ACC112 (cell line): ENCODE results near the gene SMTN.

Source experiments
- H2AFZ ChIP-seq: fragments of 200-600 bp; sonication (generic); one replicate; pipeline ENCODE4 v1.6.0; 2017; ENCODE audit warnings: antibody characterized with exemption, low read length; ENCODE audit not compliant: unreplicated experiment
- H3K27ac ChIP-seq: fragments of 200-600 bp; sonication (generic); 2 replicates; pipeline ENCODE4 v1.5.1; 2014; ENCODE audit warnings: low read depth, mild to moderate bottlenecking, antibody characterized with exemption, low read length, moderate library complexity
- H3K27me3 ChIP-seq: fragments of 200-600 bp; sonication (generic); 2 replicates; pipeline ENCODE4 v1.6.1; 2014; ENCODE audit warnings: mild to moderate bottlenecking, antibody characterized with exemption, low read length, moderate library complexity, mixed read lengths; ENCODE audit not compliant: insufficient read depth
- H3K36me3 ChIP-seq: fragments of 200-600 bp; sonication (generic); 2 replicates; pipeline ENCODE4 v1.6.1; 2016; ENCODE audit warnings: mild to moderate bottlenecking, antibody characterized with exemption, low read length, moderate library complexity, mixed read lengths; ENCODE audit not compliant: insufficient read depth
- H3K4me1 ChIP-seq: fragments of 200-600 bp; sonication (generic); one replicate; pipeline ENCODE4 v1.6.1; 2016; ENCODE audit warnings: low read length, mixed read lengths; ENCODE audit not compliant: insufficient read depth, unreplicated experiment, control insufficient read depth
- H3K4me3 ChIP-seq: fragments of 200-600 bp; sonication (generic); 2 replicates; pipeline ENCODE4 v1.5.1; 2014; ENCODE audit warnings: mild to moderate bottlenecking, low read depth, low read length
- H3K79me2 ChIP-seq: fragments of 200-600 bp; sonication (generic); one replicate; pipeline ENCODE4 v1.6.0; 2016; ENCODE audit warnings: low read length; ENCODE audit not compliant: control insufficient read depth, unreplicated experiment, insufficient read depth

The SMTN gene

DNA sequence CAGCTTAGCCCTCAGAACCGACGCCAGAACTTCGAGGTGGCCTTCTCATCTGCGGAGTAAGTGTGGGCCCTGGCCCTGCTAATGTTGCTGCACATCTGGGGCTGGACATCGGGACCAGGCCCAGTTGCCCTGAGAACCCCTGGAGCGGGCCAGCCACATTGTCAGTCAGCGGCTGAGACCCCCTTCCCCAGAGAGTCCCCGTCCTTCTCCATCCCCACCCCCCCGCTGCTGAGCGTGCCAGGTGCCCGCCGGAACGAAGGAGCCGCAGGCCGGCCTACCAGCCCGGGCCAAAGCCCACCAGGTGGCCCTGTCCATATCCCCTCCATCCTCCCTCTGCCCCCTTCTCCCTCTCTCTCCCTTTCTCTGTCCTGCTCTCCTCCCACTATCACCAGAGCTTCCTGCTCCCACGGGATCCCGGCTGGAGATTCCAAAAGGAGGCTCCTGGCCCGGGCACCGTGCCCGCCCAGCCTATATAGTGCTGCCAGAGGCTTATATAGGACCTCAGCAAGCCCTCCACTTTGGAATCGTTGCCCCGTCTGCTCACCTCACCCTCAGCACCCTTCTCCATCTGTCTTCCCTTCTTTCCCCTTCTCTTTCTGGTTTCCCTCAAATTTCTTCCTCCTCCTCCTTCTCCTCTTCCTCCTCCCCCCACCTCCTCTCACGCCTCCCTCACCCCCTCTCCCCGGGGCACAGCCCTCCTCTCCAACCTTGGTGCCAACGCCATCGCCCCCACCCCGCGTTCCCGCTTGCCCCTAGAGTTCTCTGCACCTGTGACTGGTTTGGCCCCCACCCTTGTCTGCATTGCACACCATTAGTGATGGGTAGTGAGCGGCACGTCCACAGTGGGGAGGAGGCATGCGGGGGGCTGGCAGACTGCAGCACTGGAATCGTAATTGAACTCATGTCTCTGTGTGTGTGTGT lies 19.0 kb downstream of the SMTN start:
- H3K79me2 ChIP-seq, result peaks cover 3% of the 10 kb centered on the region
- H3K27me3 ChIP-seq, result no peaks in the 10 kb centered on the region
- H3K4me3 ChIP-seq, result no peak overlapping the region
- H2AFZ ChIP-seq, result no peak overlapping the region
- H3K27ac ChIP-seq, result no peak overlapping the region
- peaks cover 20% of the 10 kb centered on the region for H3K4me1 ChIP-seq
- H3K36me3 ChIP-seq, result 0 out of 2 replicates have a peak, but pooled peaks cover 3% of the 10 kb centered on the region

DNA sequence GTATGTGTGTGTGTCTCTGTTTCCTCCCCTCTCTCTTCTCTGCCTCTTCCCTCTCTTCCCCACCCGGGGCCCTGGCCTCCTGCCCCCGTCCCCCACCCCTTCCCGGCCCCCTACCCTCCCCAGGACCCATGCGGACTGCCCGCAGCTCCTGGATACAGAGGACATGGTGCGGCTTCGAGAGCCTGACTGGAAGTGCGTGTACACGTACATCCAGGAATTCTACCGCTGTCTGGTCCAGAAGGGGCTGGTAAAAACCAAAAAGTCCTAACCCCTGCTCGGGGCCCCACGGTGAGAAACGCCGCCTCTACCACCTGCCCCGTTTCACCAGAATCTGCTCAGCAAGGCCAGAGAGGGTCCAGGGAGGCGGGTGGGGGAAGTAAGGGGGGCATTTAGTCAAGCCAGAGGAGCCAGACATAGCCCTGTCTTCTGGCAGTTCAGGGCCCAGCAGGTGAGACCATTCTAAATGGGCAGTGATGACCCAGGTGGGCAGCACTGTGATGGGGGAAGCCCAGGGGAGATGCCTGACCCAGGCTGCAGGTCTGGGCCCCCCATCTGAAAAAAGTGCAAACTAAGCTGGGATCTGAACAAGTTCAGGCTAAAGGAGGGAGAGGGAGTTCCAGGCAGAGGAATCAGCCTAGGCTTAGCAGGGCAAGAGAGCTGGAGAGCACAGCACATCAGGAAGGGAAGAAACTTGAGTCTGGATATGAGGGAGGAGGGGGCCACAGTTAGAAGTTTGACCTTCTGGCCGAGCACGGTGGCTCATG lies 19.8 kb downstream of the SMTN start:
- Histone ChIP-seq H3K27ac (no peak overlapping the region), H3K79me2 (peaks cover 9% of the 10 kb centered on the region), H2AFZ (no peak overlapping the region), H3K4me3 (no peak overlapping the region), H3K36me3 (0 out of 2 replicates have a peak, but pooled peaks cover 3% of the 10 kb centered on the region), H3K27me3 (no peaks in the 10 kb centered on the region), H3K4me1 (peaks cover 25% of the 10 kb centered on the region)

DNA sequence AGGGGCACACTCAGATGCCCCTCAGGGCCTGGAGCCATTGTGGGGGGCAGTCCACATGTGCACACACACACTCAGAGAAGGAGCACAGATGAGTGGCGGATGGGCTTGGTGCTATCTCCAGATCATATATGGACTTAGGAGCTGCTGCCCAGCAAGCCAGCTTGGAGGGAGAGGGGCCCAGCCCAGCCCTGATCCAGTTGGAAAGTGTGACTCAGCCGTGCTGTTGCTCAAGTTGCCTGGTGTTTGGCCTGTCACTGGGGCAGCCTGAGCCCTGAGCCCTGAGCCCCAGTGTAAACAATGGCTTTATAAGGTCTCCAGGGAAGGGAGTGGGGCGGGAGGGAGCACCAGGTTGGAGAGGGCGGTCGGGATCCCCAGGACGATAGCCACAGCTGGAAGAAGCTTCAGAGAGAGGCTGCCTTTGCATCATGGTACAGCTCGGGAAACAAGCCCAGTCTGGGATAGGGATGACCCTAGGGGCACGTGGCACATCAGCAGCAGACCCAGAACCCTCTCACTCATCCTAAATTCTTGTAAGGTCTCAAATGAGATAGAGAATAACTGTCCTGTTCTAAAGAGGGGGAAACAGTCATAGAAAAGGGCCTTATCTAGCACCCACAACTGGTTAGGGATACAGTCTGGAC lies 21.4 kb downstream of the SMTN start:
- Histone ChIP-seq H3K4me3 (no peak overlapping the region), H3K79me2 (peaks cover 10% of the 10 kb centered on the region), H3K27ac (peak overlapping the region; percentile 91), H2AFZ (no peak overlapping the region), H3K27me3 (no peaks in the 10 kb centered on the region), H3K36me3 (0 out of 2 replicates have a peak, but pooled peaks cover 3% of the 10 kb centered on the region), H3K4me1 (peaks cover 28% of the 10 kb centered on the region)

DNA sequence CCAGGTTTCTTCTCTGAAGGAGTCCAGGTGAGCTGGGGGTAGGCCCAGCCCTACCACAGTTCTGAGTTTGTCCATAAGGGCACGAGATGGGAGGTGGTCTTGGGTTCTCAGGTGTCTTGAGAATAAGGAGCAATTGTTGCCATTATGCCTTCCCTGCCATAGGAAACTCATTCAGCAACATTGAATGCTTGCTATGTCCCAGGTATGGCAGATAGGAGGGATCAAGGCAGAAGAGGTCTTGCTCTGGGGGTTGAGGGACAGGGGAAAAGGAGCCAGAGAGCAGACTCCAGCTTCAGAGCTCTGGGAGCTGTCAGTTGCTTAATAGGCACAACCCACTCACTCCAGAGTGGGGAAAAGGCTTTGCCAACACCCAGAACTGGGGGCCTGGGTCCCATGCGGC lies 22.0 kb downstream of the SMTN start:
- Histone ChIP-seq H3K4me3 (no peak overlapping the region), H3K36me3 (0 out of 2 replicates have a peak, but pooled peaks cover 3% of the 10 kb centered on the region), H3K27ac (peak overlapping the region; percentile 91), H2AFZ (no peak overlapping the region), H3K79me2 (peaks cover 10% of the 10 kb centered on the region), H3K4me1 (peaks cover 30% of the 10 kb centered on the region), H3K27me3 (no peaks in the 10 kb centered on the region)

DNA sequence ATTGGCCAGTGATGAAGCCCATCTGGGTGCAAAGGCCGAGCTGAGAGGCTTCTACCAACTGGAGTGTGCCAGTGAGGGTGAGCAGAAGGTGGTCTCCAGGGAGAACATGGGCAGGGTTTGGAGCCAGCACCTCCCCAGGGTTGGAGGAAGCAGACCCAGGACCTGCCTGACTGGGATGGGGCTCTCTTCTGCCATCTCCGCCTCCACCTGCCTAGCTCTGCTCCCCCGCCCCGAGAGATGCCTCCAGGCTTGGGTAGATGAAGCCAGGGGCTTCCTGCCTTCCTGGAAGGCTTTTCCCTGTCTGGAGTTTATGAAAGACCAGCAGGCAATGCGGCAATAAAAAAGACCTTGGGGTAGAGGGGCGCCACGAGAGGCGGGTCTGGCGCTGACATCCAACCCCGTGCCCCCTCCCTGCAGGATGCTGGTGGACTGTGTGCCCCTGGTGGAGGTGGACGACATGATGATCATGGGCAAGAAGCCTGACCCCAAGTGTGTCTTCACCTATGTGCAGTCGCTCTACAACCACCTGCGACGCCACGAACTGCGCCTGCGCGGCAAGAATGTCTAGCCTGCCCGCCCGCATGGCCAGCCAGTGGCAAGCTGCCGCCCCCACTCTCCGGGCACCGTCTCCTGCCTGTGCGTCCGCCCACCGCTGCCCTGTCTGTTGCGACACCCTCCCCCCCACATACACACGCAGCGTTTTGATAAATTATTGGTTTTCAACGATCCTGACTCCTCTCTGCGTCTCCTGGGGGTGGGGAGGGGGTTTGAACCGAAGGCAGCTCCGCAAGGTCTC lies 23.0 kb downstream of the SMTN start:
- 0 out of 2 replicates have a peak, but pooled peaks cover 3% of the 10 kb centered on the region for H3K36me3 ChIP-seq
- peak overlapping the region; percentile 91; the same call in 1 of the 2 replicates for H3K27ac ChIP-seq
- H3K27me3 ChIP-seq, result no peaks in the 10 kb centered on the region
- no peak overlapping the region for H3K4me3 ChIP-seq
- H3K4me1 ChIP-seq, result peaks cover 30% of the 10 kb centered on the region
- H2AFZ ChIP-seq, result no peak overlapping the region
- H3K79me2 ChIP-seq, result peaks cover 10% of the 10 kb centered on the region

DNA sequence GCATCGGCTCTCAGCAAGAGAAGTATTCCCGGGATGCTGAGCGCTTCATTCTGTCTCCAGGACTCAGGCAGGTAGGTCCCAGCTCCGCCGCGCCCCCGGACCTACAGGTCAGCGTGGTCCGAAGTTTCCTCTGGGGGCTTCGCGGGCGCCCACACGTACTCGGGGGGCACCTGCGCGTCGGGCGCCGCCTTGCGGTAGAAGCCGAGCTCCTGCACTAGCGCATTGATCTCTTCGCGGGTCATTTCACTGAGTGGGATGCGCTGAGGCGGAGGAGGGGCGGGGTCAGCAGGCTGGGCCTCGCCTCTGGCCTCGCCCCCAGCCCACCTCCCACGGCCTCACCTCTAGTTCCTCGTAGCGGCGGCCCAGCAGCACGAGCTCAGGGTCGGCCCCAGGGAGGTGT lies 23.8 kb downstream of the SMTN start:
- no peak overlapping the region for H3K27ac ChIP-seq
- no peak overlapping the region for H3K4me3 ChIP-seq
- H3K27me3 ChIP-seq, result no peaks in the 10 kb centered on the region
- H2AFZ ChIP-seq, result no peak overlapping the region
- peaks cover 30% of the 10 kb centered on the region for H3K4me1 ChIP-seq
- H3K36me3 ChIP-seq, result 0 out of 2 replicates have a peak, but pooled peaks cover 3% of the 10 kb centered on the region
- peaks cover 10% of the 10 kb centered on the region for H3K79me2 ChIP-seq

DNA sequence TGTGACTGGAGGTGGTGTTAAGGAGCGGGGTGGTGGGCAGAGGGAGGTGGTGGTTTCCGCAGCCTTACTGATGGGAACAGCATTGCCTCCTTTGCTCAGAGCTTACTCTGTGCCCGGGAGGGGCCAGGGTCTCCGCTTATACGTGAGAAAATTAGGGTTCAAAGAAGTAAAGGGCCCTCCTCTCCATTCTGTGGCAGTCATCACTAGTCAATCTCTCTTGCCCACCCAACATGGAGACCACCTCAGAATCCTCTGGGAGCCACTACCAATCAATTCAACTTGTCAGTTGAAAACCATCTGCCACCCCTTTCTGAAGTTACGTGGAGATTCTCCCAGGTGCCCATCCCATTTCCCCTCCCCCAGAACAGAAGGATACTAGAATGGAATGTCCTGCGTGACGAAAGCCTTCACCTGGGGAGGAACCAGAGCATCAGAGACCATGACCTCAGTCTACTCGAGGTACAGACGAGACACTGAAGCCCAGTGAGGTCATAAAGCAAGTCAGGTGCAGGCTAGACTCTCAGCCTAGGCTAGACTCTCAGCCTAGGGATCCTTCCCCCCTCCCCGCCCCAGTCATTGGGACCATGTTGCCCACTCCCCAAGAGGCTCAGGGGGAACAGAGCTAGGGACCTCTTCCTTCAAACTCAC lies 24.3 kb downstream of the SMTN start:
- Histone ChIP-seq H3K27ac (peak overlapping the region; percentile 88; the same call in 1 of the 2 replicates), H3K36me3 (0 out of 2 replicates have a peak, but pooled peaks cover 3% of the 10 kb centered on the region), H3K4me1 (peaks cover 30% of the 10 kb centered on the region), H3K27me3 (no peaks in the 10 kb centered on the region), H2AFZ (no peak overlapping the region), H3K4me3 (peak overlapping the region; percentile 85), H3K79me2 (peaks cover 10% of the 10 kb centered on the region)

DNA sequence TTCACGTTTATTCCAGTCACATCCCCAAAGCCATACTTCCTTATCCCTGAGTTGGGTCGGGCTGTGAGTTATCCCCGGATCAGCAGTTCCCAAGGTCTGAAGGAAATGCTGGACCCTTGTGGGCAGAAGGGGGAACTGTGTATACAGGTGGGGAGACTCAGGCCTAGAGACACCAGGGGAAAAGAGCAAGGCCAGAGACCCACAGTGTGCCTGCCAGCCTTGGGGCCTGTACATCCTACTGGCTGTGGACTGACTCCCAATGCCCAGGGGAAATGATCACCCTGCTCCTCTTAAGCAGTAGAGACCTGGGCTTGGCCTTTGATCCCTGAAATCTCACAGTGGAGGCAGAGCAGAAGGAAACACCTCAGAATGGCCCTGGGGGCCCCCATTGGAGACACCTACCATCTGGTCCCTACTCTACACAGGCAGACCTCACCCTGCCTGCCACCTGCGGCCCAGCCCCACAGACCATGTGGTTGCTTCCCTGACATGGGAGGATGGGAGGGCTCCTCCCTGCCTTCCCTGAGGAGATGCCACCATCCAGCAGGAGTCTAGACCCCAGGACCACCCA lies 25.0 kb downstream of the SMTN start:
- H3K27me3 ChIP-seq, result no peaks in the 10 kb centered on the region
- peaks cover 10% of the 10 kb centered on the region for H3K79me2 ChIP-seq
- peak overlapping the region; percentile 85 for H3K4me3 ChIP-seq
- no peak overlapping the region for H2AFZ ChIP-seq
- H3K4me1 ChIP-seq, result peaks cover 30% of the 10 kb centered on the region
- H3K36me3 ChIP-seq, result 0 out of 2 replicates have a peak, but pooled peaks cover 3% of the 10 kb centered on the region
- peak overlapping the region; percentile 88 for H3K27ac ChIP-seq

DNA sequence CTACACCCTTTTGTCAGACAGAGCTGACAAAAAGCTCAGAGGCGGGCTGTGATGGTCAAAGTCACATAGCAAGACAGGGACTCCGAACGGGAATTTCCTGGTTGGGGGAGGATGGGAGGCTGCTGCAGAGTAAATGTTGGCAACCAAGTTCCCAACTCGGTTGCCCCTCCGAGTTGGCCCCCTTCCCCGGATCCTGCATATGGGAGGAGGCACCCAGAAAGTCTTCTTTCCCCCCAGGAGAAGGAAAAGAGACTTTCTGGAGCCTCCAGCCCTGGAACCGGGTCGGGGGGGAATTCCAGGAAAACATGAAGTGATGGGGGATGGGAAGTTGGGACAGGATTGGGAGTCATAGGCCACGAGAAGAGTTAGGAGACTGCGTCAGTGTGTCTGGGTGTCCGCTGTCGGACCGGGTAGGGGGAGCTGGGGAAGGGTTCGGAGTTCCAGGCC lies 25.6 kb downstream of the SMTN start:
- Histone ChIP-seq H3K4me3 (peak overlapping the region; percentile 85), H3K4me1 (peaks cover 28% of the 10 kb centered on the region), H3K27ac (peak overlapping the region; percentile 88), H3K36me3 (0 out of 2 replicates have a peak, but pooled peaks cover 2% of the 10 kb centered on the region), H2AFZ (peak overlapping the region; percentile 32), H3K27me3 (no peaks in the 10 kb centered on the region), H3K79me2 (peaks cover 10% of the 10 kb centered on the region)
